Endothelial cell of hepatic sinusoid (primary cell): Measurements from ENCODE around the gene FAHD2A.
"Not testable (repeated sequence)": the region's sequence is repeated elsewhere in the genome, so short reads cannot be mapped to it uniquely, and the experiment has no call there.

Experiments used
- in situ Hi-C: cut with HindIII; loops from 2 replicates; pipeline ENCODE4 v1.10.0; 2017; ENCODE audit warnings: low sequenced_read_pairs

FAHD2A gene

DNA sequence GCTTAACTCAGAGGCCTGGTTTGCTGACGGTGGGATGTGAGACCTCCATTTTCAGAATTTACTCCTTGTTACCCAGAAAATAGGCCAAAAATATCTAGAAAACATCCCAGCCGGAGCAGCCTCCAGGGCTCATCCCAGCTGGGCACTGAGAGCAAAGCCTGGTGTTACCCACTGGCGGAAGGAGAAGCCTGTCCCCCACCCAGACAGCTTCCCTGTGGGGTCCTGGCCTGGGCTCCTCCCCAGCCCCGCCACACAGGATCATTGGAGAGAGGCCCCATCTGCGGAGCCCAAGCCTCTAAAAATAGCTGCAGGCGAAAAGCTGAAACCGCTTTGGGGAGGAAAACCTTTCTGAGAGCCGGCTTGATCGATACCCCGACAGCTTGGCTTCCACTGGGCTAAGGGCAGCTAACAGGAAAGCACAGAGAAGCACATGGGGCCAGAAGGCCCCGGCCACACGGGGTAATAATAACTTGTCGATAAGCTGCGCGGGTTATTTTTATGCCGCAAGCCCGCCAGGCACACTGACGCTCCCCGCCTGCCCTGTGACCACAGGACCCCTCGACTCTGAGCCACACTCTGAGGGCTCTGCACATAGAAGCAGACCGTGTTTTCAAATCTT lies 26.9 kb upstream of the FAHD2A start:
- in situ Hi-C loops: no loop called here

DNA sequence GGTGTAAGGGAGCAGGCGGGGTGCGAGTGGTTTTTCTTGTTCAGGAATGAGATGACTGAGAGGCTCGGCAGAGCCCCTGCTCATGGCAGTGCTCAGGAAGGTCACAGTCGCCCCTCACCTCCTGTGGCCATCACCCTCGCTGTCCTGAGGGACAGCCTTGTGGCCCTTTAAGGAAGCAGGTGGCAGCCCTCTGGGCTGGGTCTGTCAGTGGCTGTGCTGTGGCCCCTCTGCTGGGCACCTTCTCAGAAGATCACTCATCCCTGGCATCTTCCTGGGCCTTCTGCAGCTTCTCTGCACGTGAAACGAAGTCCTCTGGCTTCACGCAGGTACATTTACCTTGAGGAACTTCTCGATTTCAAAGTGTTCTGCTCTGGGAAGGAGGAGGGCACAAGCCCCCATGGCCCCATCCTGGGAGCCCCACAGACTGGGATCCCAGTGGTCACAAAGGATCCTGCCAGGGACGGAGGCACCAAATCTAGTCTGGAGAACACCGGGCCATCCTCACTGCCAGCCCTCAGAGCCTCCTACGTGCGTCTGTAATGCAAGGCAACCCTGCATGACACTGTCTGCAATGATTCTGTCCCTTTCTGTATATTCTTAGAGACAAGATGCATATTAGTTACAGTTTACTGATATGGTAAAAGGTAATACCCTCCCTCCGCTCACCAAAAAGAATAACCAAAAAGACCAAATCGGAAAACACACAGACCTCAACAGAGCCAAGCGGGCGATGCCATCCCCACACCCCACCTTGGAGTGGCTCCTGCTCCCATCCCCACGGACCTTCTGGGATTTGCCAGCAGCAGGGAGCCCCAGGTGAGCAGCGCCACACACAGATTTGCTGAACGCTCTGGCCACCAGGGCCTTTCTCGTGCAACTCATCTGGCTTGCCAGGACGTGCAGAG lies 25.9 kb upstream of the FAHD2A start:
- in situ Hi-C loops: no loop called here

DNA sequence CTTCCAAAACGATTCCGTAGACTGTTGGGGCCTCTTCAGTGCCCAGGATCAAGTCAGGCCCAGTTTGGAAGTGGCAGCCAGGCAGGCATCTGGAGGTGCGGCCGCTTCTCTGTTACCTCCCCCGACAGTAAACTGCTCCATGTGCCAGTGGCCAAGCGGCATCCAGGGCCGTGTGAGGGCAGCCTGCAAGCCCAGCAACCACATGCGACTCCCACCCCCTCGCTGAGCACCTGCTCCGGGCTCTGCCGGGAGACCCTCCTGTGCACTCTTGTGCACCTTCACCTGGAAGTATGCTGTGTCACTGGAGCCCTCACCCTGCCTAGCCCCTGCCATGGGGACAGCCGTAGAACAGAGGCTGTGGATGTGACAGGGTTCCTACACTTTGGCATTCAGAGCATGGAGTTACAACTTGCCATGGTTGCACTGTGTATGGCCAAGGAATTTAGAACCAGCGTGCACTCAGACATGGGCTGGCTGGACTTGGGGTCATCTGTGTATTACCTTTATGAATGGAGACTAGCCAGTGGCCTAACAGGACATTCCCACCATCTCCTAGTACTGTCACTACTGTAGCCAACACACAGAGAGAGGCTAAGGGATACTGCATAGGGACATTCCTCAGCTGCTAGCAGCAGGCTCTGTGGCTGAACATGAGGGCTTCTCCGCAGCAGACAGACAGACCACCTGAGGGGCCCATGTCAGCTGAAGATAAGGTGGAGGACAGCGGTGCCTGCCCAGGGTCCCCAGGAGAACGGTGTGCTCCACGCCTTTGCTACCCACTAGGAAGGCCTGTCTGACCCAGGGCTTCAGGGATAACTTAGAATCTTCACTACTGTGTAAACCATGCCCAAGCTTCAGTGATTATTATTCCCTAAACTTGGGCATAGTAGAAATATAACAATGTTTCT lies 25.0 kb upstream of the FAHD2A start:
- in situ Hi-C loops: no loop called here

DNA sequence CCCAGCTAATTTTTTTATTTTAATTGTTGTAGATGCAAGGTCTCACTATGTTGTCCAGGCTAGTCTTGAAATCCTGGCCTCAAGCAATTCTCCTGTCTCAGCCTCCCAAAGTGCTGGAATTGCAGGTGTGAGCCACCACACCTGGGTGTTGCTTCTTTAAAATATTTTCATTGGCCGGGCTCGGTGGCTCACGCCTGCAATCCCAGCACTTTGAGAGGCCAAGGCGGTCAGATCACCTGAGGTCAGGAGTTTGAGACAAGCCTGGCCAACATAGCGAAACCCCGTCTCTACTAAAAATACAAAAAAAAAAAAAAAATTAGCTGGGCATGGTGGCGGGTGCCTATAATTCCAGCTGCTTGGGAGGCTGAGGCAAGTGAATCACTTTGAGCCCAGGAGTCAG lies 24.2 kb upstream of the FAHD2A start:
- in situ Hi-C loops: not testable (repeated sequence)

DNA sequence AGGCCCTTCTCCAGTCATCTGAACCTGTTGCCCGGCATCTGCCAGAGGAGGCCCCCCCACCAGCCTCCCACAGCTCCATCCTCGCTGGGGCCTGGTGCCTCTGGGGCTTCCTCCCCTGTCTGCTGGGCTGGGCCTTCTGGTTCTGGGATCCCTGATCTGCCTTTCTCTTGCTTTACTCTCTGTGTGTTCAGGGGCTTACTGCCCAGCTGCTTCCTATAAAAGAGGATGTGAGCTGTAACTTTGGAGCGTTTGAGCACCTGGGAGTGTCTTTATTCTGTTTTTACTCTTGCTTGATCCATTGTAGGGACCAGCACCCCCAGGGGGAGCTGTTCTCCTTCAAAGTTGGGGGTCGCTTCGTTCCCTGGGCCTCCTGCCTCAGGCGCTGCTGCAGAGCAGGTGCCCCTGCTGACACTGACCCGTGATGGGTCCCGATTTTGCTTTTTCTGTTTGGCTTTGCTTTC lies 23.1 kb upstream of the FAHD2A start:
- in situ Hi-C loops: no loop called here

DNA sequence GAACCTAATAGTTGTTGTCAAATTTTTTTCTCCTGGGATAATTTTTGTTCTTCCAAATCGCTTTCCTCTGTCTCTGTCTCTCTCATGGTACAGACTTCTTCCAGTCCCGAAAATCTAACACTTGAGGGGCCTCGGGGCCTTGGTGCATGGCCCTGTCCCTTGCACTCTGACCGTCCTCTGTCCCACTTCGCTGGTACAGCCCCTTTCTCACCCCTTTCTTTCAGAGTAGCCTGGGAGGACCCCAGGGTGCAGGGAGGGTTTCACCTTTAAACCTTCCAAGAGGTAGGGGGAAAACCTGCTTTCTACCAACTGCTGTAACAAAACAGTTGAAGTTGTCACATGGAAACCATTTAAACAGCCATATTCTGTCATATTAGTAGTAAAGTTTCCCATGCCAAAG lies 22.2 kb upstream of the FAHD2A start:
- in situ Hi-C loops: no loop called here

DNA sequence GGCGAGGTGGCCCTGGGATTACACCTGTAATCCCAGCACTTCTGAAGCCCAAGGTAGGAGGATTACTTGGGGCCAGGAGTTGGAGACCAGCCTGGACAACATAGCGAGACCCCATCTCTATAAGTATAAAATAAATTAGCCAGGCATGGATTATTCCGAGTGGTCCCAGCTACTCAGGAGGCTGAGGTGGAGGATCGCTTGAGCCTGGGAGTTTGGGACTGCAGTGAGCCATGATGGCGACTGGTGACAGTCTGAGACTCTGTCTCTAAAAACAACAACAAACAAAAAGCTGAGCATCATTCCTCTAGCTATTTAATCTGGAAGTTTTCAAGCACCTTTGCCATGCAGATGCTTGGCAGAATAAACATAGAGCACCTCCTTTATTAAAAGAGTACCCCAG lies 21.8 kb upstream of the FAHD2A start:
- in situ Hi-C loops: no loop called here

DNA sequence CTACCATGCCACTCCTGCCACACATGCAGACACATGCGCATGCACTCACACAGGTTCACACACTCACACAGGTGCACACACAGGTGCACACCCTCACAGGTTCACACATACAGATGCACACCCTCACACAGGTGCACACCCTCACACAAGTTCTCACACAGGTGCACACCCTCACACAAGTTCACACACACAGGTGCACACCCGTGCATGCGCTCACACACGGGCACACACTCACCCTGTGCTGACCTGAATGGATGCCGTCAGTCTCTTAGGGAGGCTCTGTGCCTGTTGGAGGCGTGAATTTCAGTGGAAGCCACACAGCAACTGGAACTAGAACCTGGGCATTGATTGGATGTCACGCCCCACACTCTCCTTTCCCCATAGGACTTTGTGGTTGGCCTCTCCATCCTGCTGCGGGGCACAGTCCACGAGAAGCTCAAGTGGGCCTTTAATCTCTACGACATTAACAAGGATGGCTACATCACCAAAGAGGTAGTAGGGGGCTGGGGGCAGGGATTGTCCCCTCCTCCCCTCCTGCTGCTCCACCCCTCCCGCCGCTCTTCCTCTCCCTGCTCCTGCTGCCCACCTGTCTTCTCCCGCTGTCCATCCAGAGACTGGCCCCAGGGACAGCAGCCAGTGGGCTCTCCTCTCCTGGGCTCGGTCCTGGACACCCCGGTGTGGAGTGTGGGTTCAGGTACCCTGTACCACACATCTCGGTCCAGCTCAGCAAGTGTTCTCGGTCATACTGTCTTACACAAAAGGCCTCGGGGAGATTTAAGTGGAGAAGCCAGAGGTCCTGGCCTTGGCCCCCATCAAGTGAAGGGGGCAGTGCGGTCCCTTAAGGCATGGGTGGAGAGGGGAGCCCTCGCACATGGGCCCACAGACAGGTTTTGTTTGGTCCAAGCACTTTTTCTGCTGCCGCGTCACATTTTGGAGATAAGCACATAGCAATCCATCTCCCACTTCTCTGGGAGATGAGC lies 21.0 kb upstream of the FAHD2A start:
- in situ Hi-C loops: no loop called here

DNA sequence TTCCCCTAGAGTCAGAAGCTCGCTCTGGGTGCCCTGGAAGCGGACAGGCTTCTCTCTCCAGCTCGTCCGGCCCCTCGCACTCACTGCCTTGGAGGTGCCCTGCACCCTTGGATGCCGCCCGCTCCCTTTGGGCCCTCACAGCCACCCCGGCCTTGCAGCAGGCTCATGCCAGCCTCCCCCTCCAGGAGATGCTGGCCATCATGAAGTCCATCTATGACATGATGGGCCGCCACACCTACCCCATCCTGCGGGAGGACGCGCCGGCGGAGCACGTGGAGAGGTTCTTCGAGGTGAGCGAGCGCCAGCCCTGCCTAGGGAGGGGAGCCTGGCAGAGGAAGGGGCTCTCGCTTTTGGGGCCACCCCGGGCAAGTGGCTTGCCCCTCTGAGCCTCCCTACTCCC lies 20.3 kb upstream of the FAHD2A start:
- in situ Hi-C loops: no loop called here

DNA sequence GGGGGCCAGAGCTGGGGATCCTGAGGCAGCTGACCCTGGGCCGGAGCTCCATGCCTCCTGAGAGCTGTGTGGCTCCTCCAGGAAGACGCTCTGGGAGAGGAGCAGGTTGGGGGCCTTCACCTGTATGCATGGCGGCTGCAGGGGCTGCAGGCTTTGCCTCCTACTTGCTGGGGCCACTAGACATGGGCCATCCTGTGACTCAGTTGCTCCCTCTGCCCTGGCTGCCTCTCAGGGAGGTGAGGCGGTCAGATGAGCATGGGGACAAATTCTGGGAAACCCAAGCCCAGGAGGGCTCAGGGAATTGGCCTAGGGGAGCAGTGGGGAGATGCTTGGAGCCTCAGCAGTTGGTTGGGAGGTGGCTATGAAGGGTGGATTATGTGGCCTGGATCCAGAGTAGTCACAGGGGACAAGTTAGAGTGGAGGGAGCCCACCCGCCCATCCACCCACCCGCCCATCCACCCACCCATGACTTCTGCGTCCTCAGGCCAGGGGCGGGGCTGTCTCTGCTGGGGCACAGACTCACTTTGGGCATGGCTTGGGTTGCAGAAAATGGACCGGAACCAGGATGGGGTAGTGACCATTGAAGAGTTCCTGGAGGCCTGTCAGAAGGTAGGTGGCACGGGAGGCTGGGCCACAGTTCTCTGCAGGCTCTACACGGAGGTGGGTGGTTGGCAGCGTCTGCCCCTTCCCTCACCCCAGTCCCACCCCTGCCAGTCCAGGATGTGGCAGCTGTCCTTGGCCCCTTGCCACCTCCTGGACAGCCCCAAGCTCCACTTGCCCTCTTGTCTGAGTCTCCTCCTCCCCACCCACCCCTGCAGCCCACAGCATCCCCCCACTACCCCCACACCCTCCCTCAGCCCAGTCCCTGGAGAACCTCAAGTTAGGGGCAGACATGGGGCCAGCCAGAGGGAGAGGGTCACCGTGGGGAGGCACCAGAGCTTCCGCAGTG lies 19.5 kb upstream of the FAHD2A start:
- in situ Hi-C loops: no loop called here

DNA sequence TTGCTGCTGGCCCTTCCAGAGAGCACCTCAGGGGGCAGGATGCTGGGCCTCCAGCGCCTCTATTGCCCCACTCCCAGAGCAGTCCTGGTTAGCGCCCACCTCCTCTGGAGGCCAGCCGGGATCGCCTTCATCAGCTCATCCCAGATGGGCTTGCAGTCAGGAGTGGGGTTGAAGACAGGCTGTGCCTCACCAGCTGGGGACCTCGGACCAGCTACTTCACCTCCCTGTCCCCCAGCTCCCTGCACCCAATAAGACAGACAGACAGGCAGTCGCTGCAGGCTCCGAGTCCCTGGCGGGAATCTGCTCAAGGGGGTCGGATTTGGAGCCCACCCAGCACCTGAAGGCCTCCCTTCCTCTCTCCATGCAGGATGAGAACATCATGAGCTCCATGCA lies 18.9 kb upstream of the FAHD2A start:
- in situ Hi-C loops: no loop called here

DNA sequence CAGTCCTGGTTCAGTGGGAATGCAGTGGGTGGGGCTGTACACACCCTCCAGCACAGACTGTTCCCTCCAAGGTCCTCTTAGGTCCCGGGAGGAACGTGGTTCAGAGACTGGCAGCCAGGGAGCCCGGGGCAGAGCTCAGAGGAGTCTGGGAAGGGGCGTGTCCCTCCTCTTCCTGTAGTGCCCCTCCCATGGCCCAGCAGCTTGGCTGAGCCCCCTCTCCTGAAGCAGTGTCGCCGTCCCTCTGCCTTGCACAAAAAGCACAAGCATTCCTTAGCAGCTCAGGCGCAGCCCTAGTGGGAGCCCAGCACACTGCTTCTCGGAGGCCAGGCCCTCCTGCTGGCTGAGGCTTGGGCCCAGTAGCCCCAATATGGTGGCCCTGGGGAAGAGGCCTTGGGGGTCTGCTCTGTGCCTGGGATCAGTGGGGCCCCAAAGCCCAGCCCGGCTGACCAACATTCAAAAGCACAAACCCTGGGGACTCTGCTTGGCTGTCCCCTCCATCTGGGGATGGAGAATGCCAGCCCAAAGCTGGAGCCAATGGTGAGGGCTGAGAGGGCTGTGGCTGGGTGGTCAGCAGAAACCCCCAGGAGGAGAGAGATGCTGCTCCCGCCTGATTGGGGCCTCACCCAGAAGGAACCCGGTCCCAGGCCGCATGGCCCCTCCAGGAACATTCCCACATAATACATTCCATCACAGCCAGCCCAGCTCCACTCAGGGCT lies 17.5 kb upstream of the FAHD2A start:
- in situ Hi-C loops: no loop called here

DNA sequence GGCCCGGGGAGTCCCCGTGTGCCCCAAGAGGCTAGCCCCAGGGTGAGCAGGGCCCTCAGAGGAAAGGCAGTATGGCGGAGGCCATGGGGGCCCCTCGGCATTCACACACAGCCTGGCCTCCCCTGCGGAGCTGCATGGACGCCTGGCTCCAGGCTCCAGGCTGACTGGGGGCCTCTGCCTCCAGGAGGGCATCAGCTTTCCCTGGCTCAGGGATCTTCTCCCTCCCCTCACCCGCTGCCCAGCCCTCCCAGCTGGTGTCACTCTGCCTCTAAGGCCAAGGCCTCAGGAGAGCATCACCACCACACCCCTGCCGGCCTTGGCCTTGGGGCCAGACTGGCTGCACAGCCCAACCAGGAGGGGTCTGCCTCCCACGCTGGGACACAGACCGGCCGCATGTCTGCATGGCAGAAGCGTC lies 16.9 kb upstream of the FAHD2A start:
- in situ Hi-C loops: no loop called here

DNA sequence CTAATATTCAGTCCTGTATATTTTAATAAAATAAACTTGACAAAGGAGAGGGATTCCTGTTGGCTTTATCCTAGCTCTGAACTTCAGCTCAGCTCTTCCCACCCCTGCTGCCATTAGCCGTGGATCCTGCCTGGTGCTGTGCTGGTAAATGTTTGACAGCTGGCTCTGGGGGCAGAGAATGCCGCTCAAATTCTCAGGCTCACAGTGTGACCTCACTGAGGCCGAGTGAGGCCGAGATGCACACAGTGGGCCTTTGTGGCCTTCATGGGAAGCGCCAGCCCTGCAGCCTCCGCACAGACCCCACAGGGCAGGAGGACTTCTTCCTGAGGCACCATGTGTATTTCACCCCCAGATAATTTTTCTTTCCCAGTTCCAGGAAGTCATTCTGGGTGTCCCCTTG lies 16.5 kb upstream of the FAHD2A start:
- in situ Hi-C loops: no loop called here

DNA sequence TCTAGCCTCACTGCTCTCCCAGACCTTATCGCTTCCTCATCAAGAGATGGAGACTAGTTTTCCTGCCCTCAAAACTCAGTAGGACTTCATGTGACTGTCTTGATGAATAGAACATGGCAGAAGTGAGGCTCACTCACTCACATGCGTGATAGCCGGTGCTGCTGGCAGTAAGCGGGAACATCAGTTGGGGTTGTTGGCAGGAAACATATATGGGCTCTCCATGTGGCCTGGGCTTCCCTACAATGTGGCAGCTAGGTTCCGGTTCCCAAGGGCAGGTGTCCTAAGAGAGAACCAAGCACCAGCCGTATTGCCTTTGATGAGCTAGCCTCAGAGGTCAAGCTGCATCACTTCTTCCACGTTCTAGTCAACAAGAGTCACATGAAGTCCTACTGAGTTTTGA lies 15.2 kb upstream of the FAHD2A start:
- in situ Hi-C loops: no loop called here

DNA sequence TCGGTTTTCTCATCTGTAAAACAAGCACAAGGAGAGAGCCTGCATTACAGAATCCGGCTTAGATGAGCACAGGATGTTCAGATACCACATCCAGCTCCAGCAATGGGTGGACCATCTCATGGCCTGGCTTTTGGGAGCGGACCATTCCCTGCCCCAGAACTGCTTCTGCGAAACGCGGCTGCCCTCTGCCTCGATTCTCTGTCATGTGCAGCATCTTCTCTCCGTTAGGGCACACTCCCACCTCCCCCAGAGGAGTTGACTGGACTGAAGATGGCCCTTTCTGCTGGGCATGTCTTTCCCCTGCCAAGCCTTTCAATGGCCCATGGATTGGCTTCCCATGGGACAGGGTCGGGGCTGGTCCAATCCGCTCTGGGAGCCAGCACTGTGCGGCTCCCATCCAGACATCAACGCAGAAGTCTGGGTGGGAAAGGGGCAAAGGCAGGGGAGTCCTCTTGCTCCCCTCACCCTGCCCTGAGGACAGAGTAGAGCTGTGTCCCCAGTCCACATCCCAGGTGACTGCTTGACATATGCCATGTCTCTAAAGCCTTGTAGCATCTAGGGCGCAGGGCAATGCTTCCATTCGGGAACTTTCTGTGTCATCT lies 14.3 kb upstream of the FAHD2A start:
- in situ Hi-C loops: no loop called here

DNA sequence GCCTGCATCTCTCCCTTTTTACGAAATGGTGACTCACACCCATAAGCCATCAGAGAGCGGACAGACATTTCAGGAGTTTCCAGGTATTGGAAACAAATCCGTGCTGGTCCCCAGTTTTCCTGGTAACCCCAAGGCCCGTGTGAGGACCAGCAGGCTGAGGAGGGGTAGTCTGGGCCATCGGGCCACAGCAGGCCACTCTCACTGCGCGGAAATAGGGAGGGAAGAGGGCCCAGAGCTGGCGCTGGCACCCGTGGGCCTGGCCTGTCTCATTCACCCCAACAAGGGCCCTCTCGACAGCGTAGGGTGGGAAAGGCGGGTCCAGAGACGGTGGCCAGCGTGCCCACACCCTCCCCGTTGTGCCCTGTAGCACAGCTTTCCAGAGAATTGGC lies 13.7 kb upstream of the FAHD2A start:
- in situ Hi-C loops: no loop called here
